HG03442 (cell line): ENCODE results near the gene B3GAT1.
"Not testable (repeated sequence)": the region's sequence is repeated elsewhere in the genome, so short reads cannot be mapped to it uniquely, and the experiment has no call there.

Source experiments
- ATAC-seq: cut with Tn5 transposase; IDR thresholded peaks from one replicate; pipeline ENCODE4 v1.9.1; 2021; ENCODE audit warnings: mild to moderate bottlenecking, moderate library complexity; ENCODE audit not compliant: unreplicated experiment

The B3GAT1 gene

GRCh38 chr11:134358856-134359490 is 53.1 kb downstream of the B3GAT1 start:
- ATAC-seq, result no peak

GRCh38 chr11:134358165-134358855 is 53.7 kb downstream of the B3GAT1 start:
- ATAC-seq, result no peak

DNA sequence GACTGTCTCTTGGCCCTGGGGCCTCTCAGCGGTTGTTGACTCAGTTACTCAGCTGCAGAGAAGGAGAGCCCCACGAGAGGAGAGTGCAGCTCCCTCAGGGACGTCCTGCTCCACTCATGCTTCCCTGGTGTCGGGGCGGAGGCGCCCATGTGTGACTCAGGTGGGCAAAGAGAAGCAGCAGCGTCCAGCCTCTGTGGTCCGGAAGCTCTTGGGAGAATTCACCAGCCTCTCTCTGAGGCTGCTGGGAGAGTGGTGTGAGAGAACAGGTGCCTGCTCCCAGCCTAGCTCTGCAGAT is 54.5 kb downstream of the B3GAT1 start:
- ATAC-seq, result no peak

DNA sequence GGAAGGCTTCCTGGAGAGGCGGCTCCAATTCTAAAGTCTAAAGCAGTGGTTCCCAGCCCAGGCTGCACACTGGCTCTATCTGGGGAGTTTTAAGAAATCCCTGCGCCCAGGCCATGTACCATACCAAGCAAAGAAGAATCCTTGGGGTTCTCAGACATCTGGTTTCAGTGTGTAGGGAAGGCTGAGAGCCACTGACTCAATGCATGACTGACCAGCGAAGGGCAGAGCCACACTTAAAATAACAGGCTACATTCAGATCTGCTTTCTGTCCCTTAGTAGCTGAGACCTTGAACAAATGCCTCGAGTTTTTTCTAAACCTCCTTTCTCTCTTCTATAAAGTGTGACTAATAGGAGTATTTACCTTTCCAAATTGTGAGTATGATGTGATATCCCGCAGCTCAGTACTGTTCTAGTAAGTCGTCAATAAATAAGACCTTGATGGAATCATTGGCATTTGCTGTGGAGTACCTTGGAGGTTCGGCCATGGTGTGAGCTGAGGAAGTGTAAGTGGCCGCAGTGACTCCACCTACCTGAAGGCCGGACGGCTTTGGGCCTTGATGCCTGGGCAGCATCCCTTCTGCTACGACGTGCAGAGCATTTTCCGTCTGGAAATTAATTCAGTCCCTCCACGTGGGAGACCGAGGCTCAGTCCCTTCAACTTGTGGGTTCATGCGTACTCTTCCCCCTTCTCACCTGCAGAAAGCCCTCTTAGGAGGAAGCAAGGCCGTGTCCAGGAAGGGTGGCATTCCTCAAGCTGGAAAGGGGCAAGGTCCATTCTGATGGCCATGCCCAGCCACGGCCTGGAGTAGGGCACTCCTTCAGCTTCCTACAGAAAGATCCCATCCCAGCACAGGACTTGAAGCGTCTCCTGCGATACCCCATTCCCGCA is 55.1 kb downstream of the B3GAT1 start:
- no peak for ATAC-seq

- no peak for ATAC-seq
Measured at GRCh38 chr11:134355656-134356055, 56.4 kb downstream of the B3GAT1 start.

- ATAC-seq, result no peak
Measured at GRCh38 chr11:134355136-134355535, 56.9 kb downstream of the B3GAT1 start.

DNA sequence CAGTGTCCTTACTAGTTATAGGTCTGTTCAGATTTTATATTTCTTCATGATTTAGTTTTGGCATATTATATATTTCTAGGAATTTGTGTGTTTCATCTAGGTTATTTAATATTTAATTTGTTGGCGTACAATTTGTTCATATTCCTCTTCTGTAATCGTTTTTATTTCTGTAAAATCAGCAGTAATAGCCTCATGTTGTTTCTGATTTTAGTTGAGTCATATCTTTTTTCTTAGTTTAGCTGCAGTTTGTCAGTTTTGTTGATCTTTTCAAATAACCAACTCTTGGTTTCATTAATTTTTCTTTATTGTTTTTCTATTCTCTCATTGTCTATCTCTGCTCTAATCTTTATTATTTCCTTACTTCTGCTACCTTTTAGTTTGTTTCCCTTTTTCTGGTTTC is 59.9 kb downstream of the B3GAT1 start:
- no peak for ATAC-seq

DNA sequence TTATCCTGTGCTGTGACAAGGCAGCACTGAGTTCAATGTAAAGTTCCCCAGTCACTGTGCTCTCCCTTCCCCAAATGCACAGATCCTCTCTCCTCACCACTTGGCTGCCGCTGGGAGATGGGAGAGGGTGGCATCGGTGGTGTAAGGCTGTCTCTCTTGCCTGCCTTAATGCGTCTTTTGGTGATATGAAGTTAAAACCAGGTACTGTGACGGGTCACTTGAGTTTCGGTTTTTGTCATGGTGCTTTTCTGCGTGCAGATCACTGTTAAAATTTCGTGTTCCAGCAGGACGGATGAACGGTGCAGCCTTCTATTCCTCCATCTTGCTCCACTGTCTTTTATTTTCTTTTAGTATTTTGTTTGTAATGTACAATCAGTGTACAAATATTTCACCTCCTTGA is 61.7 kb downstream of the B3GAT1 start:
- peak; percentile 80 for ATAC-seq

- ATAC-seq, result peak; percentile 5
Measured at GRCh38 chr11:134349802-134350355, 62.2 kb downstream of the B3GAT1 start.

GRCh38 chr11:134349109-134349801 is 62.8 kb downstream of the B3GAT1 start:
- ATAC-seq, result peak; percentile 44

- no peak for ATAC-seq
Measured at GRCh38 chr11:134347441-134347840, 64.6 kb downstream of the B3GAT1 start.

GRCh38 chr11:134346976-134347350 is 65.1 kb downstream of the B3GAT1 start:
- no peak for ATAC-seq

DNA sequence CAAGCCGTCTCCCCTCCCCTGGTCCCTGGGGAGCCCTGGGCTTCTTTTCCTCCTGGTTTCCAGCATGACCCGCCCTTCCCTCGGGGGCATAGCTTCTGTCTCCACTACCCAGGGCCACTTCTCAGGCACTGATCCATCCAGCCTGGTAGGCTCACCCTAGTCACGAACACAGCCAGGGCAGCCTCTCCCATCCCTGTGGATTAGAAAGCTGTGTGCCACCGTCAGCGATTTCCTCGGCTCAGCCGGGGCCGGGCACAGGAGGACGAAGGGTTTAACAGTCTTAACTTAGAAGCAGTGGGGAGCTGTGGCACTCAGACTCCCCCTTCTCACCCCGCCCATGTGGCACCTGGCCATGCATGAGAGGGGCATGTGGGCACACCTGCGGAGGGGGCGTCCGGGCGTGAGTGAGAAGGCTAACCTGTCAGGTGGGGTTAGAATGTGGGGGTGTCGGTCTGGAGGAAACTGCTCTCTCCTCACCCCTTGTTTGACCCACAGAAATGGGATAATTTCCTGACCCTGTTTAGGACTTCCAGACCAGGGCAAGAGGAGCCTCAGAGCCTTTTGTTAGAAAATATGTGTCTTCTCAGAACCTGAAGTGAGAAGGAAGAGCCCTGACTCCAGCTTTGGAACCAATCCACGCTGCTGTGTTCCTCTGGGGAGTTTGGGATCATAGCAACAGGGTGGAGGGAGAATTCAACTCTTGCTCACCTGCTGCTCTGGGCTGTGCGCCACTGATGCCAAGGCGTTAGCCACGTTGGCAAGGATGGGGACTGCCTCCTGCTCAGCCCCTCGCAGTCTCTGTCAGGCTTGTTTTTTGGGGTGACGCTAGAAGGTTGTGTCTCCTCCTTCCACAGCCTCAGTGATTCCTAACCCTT is 65.7 kb downstream of the B3GAT1 start:
- ATAC-seq, result no peak

DNA sequence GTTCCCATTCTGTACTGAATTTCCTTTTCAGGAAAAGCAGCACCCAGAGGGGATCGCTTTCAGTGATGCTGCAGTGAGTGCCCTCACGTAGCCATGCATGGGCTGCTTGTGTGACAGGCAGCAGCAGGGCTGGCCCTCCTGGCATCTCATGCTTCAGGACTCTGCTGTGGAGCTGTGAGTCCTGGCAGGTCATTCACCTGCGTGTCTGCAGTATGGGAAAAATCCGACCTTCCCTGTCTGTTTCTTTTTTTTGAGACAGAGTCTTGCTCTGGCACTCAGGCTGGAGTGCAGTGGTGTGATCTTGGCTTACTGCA is 66.8 kb downstream of the B3GAT1 start:
- no peak for ATAC-seq

GRCh38 chr11:134344497-134345236 is 67.4 kb downstream of the B3GAT1 start:
- not testable (repeated sequence) for ATAC-seq

DNA sequence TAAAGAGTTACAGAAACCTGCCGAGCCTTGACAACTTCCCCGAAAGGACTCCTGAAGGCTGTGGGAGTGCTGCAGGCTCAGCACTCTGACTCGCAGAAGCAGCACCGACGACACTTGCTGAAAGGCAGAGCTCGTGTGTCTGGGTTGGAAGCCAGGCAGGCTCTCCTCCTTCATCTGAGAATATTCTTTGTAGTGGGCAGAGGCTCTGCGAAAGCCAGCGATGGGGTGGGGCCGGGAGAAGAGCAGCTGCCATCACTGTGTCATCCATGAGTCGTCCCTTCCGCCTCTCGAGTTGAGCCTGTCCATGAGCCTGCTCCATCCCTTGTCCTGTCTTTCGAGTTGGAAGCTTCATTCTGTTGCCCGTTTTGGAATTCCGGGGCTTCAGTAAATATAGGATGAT is 68.4 kb downstream of the B3GAT1 start:
- no peak for ATAC-seq

DNA sequence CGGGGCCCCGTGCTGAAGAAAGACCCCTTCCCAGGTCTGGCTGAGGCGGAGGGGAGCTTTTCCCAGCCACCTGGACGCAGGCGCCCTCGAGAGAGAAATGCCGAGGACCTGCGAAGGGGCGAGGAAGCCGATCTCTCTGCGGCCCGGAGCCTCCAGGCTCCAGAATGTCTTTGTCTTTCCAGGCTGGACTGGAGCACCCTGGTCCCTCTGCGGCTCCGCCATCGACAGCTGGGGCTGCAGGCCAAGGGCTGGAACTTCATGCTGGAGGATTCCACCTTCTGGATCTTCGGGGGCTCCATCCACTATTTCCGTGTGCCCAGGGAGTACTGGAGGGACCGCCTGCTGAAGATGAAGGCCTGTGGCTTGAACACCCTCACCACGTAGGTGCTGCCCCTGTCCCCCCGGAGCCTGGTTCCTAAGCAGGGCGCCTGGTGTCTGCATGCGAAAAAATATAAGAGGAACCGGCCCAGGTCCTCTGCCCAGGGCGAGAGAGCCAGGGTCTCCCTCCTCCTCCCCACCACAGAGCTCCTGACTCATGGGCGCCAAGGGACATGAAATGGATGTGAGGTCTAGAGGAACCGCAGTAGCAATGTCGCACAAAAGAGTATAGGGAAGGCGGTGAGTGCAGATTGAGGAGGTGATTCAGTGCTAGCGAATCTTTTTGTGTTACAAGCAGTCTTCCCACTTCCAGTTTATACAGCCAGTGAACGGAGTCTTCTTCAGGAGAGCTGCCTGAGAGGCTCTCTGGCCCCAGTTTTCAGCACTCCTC is 69.3 kb downstream of the B3GAT1 start:
- ATAC-seq, result no peak

GRCh38 chr11:134341805-134342571 is 70.1 kb downstream of the B3GAT1 start:
- no peak for ATAC-seq
